Body of pancreas (tissue), 4 donors: ENCODE results near the gene DUOX2. TPM values are rescaled to one million over a fixed set of nuclear protein-coding genes. Genes with fewer than 3 reads are reported as not detected.
"Not testable (repeated sequence)": the region's sequence is repeated elsewhere in the genome, so short reads cannot be mapped to it uniquely, and the experiment has no call there.

ENCODE experiments used
- ATAC-seq: fragments of 150-250 bp; one replicate; pipeline ENCODE4 v1.9.1; 2016
- DNase-seq, 4 donors: peaks; one replicate each; pipeline ENCODE4 v3.0.0-alpha.2; 2019
- H3K27ac ChIP-seq, 4 donors: fragments of 200-600 bp; sonication (generic); 1 replicate in 3 of 4; 2 replicates in 1 of 4; pipeline versions ENCODE4 v1.5.1 to v1.6.1; 2016 to 2019; ENCODE audit warnings: mild to moderate bottlenecking in 1 of 4, mixed read lengths in 1 of 4, moderate library complexity in 1 of 4
- H3K27me3 ChIP-seq, 2 donors: fragments of 200-600 bp; sonication (generic); one replicate each; pipeline ENCODE4 v1.6.0; 2016; ENCODE audit warnings: mild to moderate bottlenecking in 1 of 2
- H3K36me3 ChIP-seq, 2 donors: fragments of 200-600 bp; sonication (generic); replicated peaks in 1 of 2; 2 replicates each; pipeline ENCODE4 v1.5.1; 2016; ENCODE audit warnings: low read depth in 2 of 2; ENCODE audit not compliant: insufficient read depth in 1 of 2
- H3K4me1 ChIP-seq: fragments of 200-600 bp; sonication (generic); one replicate; pipeline ENCODE4 v1.6.0; 2016
- H3K4me3 ChIP-seq, 2 donors: fragments of 200-600 bp; sonication (generic); 1 replicate in 1 of 2; 2 replicates in 1 of 2; pipeline ENCODE4 v1.5.1; 2016 to 2019
- H3K9me3 ChIP-seq, 3 donors: fragments of 200-600 bp; sonication (generic); 1 replicate in 2 of 3; 2 replicates in 1 of 3; pipeline ENCODE4 v1.5.1; 2016
- whole genome bisulfite sequencing, 2 donors: methylation state at CpG; one replicate each; pipeline ENCODE4 v1.1.5; 2017; 5-methylcytosine and 5-hydroxymethylcytosine counted together
- intact Hi-C: fragments of 100-400 bp; cut with DNase I; formaldehyde crosslinking; loops from one replicate; pipeline ENCODE4 v1.15.1; 2023
- small RNA-seq: library from RNA; depleted of rRNA; stranded (forward); fragments of <200 nt; gene quantifications from one replicate; pipeline ENCODE3, GENCODE V24; 2016
- total RNA-seq, 2 donors: library from RNA; depleted of rRNA; stranded (reverse); fragments of >200 nt; gene quantifications; one replicate each; pipeline ENCODE4 v1.1.0, GENCODE V29; 2016

The DUOX2 gene
- total RNA-seq, 2 donors from 2014 or later = under 0.01 to 0.26 TPM

- ATAC-seq, intact Hi-C loops, H3K36me3 ChIP-seq, DNase-seq, H3K27me3 ChIP-seq, H3K4me3 ChIP-seq, H3K9me3 ChIP-seq, H3K27ac ChIP-seq: not testable (repeated sequence)
- WGBS, 2 donors = 27% methylated on average over 2 of the region's 2 CpGs; no CpG with 5 or more reads in 1 of the 2 donors
- peaks cover 12% of the 10 kb centered on the region for H3K4me1 ChIP-seq
Observed at GRCh38 chr15:45042859-45043258, 71.1 kb downstream of the DUOX2 start.

Small RNA genes within 50 kb of the gene (small RNA-seq; reads per million reads assigned to genes)
- gene RF00019 = not detected

Other genes with a start within 250 kb of the DUOX2 start
- gene TERB2, start 157.5 kb downstream of the DUOX2 start, total RNA-seq = not detected
- 10 to 100 TPM in 1 of 2 donors, 1 to 10 TPM in 1; 9.3 to 18.1 TPM for gene SORD, start 91.0 kb downstream of the DUOX2 start, total RNA-seq
- not detected for gene DUOXA2, start 154 bp upstream of the DUOX2 start, total RNA-seq
- gene DUOXA1, start 15.7 kb upstream of the DUOX2 start, total RNA-seq = not detected
- gene DUOX1, start 15.8 kb upstream of the DUOX2 start, total RNA-seq = under 1 TPM; 0.26 to 0.66 TPM
- gene SHF, start 73.8 kb upstream of the DUOX2 start, total RNA-seq = 1 to 10 TPM; 2.0 to 2.9 TPM
- 1 to 10 TPM in 1 of 2 donors, not detected in 1; 2.3 TPM for gene SLC28A2, start 138.1 kb upstream of the DUOX2 start, total RNA-seq